ENCODE data around the gene UROC1. TPM values are rescaled to one million over a fixed set of nuclear protein-coding genes. Genes with fewer than 3 reads are reported as not detected.

Gene UROC1
- polyA plus RNA-seq, 1 of the 3 experiments (the other 2 are of a cell fraction) = not detected

GRCh38 chr3:126468028-126468891 is 49.3 kb downstream of the UROC1 start:
- ChIA-PET CTCF (interaction anchor here (0.5 to 1.0 kb wide), 2 partner anchors 22 to 55 kb away, joined by 3 read pairs; no protein-coding TSS in a partner anchor), POLR2A (no interaction called here)
- peaks cover 33% of the 10 kb centered on the region for H4K20me1 ChIP-seq (ENCODE audit: insufficient read depth)
- H3K4me3 ChIP-seq (ENCODE audit: low read depth in 2 of 2, low read length in 1 of 2) = no peak overlapping the region
- TF ChIP-seq RFX5 (IDR thresholded peaks at IDR 0.05; ENCODE audit: low read length) = no peak
- TF ChIP-seq FOXJ3 (CRISPR knock-in tag; IDR thresholded peaks at IDR 0.05) = no peak
- TF ChIP-seq CHD2 (IDR thresholded peaks at IDR 0.05; ENCODE audit: low read length, partially characterized antibody) = no peak
- TF ChIP-seq GATA2 (CRISPR knock-in tag; IDR thresholded peaks at IDR 0.05) = no peak
- no peak for TF ChIP-seq USF1 (IDR thresholded peaks at IDR 0.05; ENCODE audit: borderline replicate concordance, low read depth)
- no peak for TF ChIP-seq MAX (IDR thresholded peaks at IDR 0.05; ENCODE audit: low read depth)
- no peak for TF ChIP-seq JUND (IDR thresholded peaks at IDR 0.05)
- TF ChIP-seq YY1 (IDR thresholded peaks at IDR 0.05; ENCODE audit: low read depth) = no peak
- no peak for TF ChIP-seq CTCF (IDR thresholded peaks at IDR 0.05)
- TF ChIP-seq MXI1 (IDR thresholded peaks at IDR 0.05; ENCODE audit: low read depth, low read length) = no peak
- TF ChIP-seq REST (IDR thresholded peaks at IDR 0.05; ENCODE audit: low read depth, low read length) = no peak
- no peak for TF ChIP-seq FOXM1 (IDR thresholded peaks at IDR 0.05; ENCODE audit: low read depth)
- TF ChIP-seq SMC3 (IDR thresholded peaks at IDR 0.05; ENCODE audit: low read depth, low read length) = no peak
- peaks cover 34 to 89% of the 10 kb centered on the region in 2 experiments for H3K36me3 ChIP-seq (replicated peaks in 1 of 2; ENCODE audit: control insufficient read depth in 1 of 2, insufficient read depth in 2 of 2, low read length in 1 of 2)
- no peak for DNase-seq
- no peaks in the 10 kb centered on the region for H3K9me3 ChIP-seq
- H3F3A ChIP-seq (replicated peaks; ENCODE audit: insufficient read depth) = no peaks in the 10 kb centered on the region
- H3K4me1 ChIP-seq (ENCODE audit: control insufficient read depth in 1 of 2, insufficient read depth in 2 of 2, low read depth in 1 of 2, low read length in 1 of 2) = peaks cover 14% of the 10 kb centered on the region in 2 experiments
- H3K9me2 ChIP-seq = no peaks in the 10 kb centered on the region
- H2AFZ ChIP-seq (ENCODE audit: low read depth) = no peak overlapping the region
- H3K9ac ChIP-seq = no peak overlapping the region
- 74% methylated on average over 11 of the region's 13 CpGs for WGBS (ENCODE audit: low lambda C conversion rate)
- peaks cover 61% of the 10 kb centered on the region for H3K79me2 ChIP-seq (ENCODE audit: insufficient read depth)
- H3K27ac ChIP-seq (ENCODE audit: low read depth in 2 of 2, low read length in 1 of 2) = no peak overlapping the region
- no peak overlapping the region for H3K4me2 ChIP-seq
- H3K27me3 ChIP-seq (ENCODE audit: insufficient read depth) = no peaks in the 10 kb centered on the region
